OCI-LY3 (cell line): Measurements from ENCODE around the gene TSPEAR.

ENCODE experiments used
- EZH2phosphoT487 ChIP-seq: fragments of 200-600 bp; shearing (Covaris generic); IDR thresholded peaks from 2 replicates; pipeline ENCODE4 v1.6.1; 2018; ENCODE audit warnings: antibody characterized with exemption, mixed run types, low read depth
- TF ChIP-seq, protein P1 (sequence below): fragments of 200-600, 300-600 bp; sonication (generic); IDR thresholded peaks from 2 replicates; pipeline ENCODE4 v1.5.1; 2014; ENCODE audit warnings: antibody characterized with exemption, low read length, low read depth

DNA sequence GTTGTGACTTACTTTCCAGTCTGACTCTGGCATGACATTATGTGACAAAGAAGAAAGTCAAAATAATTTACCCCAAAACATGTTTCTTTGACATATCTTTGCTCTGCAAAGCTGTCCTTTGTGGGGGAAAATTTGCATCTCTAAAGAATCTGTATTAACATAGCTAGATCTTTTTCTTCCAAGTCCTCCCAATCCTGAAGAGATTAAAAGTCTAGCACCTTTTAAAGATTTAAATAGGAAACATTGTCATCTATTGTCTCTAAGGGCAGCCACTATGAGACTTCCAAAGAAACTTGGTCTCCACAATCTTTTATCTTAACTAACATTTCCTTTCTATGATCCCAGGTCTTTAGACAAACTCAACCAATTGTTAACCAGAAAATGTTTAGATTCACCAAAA lies 240.0 kb downstream of the TSPEAR start:
- TF ChIP-seq, protein P1, sequence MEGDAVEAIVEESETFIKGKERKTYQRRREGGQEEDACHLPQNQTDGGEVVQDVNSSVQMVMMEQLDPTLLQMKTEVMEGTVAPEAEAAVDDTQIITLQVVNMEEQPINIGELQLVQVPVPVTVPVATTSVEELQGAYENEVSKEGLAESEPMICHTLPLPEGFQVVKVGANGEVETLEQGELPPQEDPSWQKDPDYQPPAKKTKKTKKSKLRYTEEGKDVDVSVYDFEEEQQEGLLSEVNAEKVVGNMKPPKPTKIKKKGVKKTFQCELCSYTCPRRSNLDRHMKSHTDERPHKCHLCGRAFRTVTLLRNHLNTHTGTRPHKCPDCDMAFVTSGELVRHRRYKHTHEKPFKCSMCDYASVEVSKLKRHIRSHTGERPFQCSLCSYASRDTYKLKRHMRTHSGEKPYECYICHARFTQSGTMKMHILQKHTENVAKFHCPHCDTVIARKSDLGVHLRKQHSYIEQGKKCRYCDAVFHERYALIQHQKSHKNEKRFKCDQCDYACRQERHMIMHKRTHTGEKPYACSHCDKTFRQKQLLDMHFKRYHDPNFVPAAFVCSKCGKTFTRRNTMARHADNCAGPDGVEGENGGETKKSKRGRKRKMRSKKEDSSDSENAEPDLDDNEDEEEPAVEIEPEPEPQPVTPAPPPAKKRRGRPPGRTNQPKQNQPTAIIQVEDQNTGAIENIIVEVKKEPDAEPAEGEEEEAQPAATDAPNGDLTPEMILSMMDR, result no peak
- TF ChIP-seq EZH2phosphoT487, result no peak
